ENCODE data around the gene STARD5. TPM values are rescaled to one million over a fixed set of nuclear protein-coding genes. Genes with fewer than 3 reads are reported as not detected.

Gene STARD5
- total and polyA plus RNA-seq, 9 of the 15 experiments (the other 6 are each of a cell fraction or from before 2014, with no cell fraction given) = 1.7 to 5.7 (median 2.2) TPM

DNA sequence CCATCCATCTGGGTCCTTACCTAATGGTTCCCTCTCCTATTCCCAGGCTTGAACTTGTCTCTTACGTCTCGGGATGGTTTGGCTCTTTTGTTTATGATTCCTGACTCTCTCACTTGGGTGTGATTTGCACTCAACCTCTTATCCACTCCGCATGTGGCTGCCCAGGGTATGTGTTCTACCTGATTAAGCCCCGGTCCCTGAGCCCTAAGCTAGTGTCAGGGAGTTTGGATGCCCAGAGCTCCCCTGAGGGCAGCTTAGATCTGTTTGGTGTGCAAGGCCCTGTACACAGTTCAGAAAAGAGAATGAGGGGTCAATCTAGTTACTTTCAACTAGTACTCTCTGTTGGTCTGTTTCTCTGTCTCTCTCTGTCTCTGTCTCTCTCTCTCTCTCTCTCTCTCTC, 15.9 kb upstream of the STARD5 start:
- DNase-seq (ENCODE audit: extremely low read depth in 1 of 4, low spot score in 3 of 4) (no peak), FAIRE-seq (no peak), ATAC-seq (no peak)
- Histone ChIP-seq H3K79me2 (ENCODE audit: control insufficient read depth, insufficient read depth, low read length) (no peaks in the 10 kb centered on the region), H3K4me3 (no peak overlapping the region), H3K27me3 (ENCODE audit: control insufficient read depth in 2 of 2, insufficient read depth in 2 of 2, low read length in 2 of 2) (peaks cover 2 to 23% of the 10 kb centered on the region in 2 experiments; a peak in 4 of 5 replicates), H3K4me1 (replicated peaks in 1 of 2; ENCODE audit: control insufficient read depth in 2 of 2, insufficient read depth in 2 of 2, low read length in 2 of 2) (no peaks in the 10 kb centered on the region), H4K20me1 (replicated peaks; ENCODE audit: control insufficient read depth, insufficient read depth, low read length) (no peaks in the 10 kb centered on the region; the same call in 1 of the 2 replicates), H3K9ac (ENCODE audit: insufficient read depth in 1 of 2, low read depth in 2 of 2, low read length in 2 of 2) (no peak overlapping the region), H3K9me1 (ENCODE audit: control insufficient read depth, insufficient read depth, low read length) (no peaks in the 10 kb centered on the region), H3K9me3 (replicated peaks; ENCODE audit: control insufficient read depth, insufficient read depth, low read depth, low read length) (no peaks in the 10 kb centered on the region), H2AFZ (ENCODE audit: low read depth, low read length) (no peak overlapping the region), H3K27ac (ENCODE audit: extremely low read depth, low read depth, low read length) (no peak overlapping the region), H3K4me2 (ENCODE audit: insufficient read depth, low read length) (no peak overlapping the region), H3K36me3 (ENCODE audit: control insufficient read depth, insufficient read depth, low read length) (no peaks in the 10 kb centered on the region)
- TF ChIP-seq CREBBP (IDR thresholded peaks at IDR 0.05; ENCODE audit: low read depth, low read length) (no peak), NCOA1 (IDR thresholded peaks at IDR 0.05; ENCODE audit: low read depth) (no peak), SRSF7 (optimal IDR thresholded peaks at IDR 0.05; ENCODE audit: low read depth, low read length) (no peak), ZFX (CRISPR knock-in tag; IDR thresholded peaks at IDR 0.05) (no peak), ZNF324 (CRISPR knock-in tag; IDR thresholded peaks at IDR 0.05) (no peak), ZNF551 (CRISPR knock-in tag; IDR thresholded peaks at IDR 0.05) (no peak), U2AF1 (optimal IDR thresholded peaks at IDR 0.05; ENCODE audit: low read depth, low read length) (no peak), NFE2L1 (tag; IDR thresholded peaks at IDR 0.05; ENCODE audit: borderline replicate concordance, low read depth) (no peak), ZNF785 (CRISPR knock-in tag; IDR thresholded peaks at IDR 0.05) (no peak), GTF2A2 (tag; IDR thresholded peaks at IDR 0.05) (no peak), NFIX (CRISPR knock-in tag; IDR thresholded peaks at IDR 0.05; ENCODE audit: low read depth) (no peak), GATA2 (CRISPR knock-in tag; IDR thresholded peaks at IDR 0.05) (no peak), RUNX1 (IDR thresholded peaks at IDR 0.05; ENCODE audit: low read depth) (no peak), MAFF (IDR thresholded peaks at IDR 0.05; ENCODE audit: low read length) (no peak), GABPA (tag; conservative IDR thresholded peaks at IDR 0.05; ENCODE audit: low read depth) (no peak), NFE2 (IDR thresholded peaks at IDR 0.05; ENCODE audit: low read depth) (no peak), KLF1 (tag; IDR thresholded peaks at IDR 0.05) (no peak), ZNF699 (CRISPR knock-in tag; IDR thresholded peaks at IDR 0.05; ENCODE audit: insufficient replicate concordance) (no peak), IRF2 (CRISPR knock-in tag; IDR thresholded peaks at IDR 0.05) (no peak)
- intact Hi-C loops (cut with micrococcal nuclease) = no loop called here
- 13% methylated on average over 4 of the region's 4 CpGs for WGBS (ENCODE audit: insufficient coverage, low coverage, missing lambda C conversion rate)
- in situ Hi-C loops (cut with MboI) = no loop called here
- ChIA-PET POLR2A (no interaction called here), CTCF (ENCODE audit: low intra/inter-chr PET ratio) (no interaction called here)
- BruUV-seq (replicated peaks) = no TSS peak
